ENCODE data around the gene TOX2. TPM values are rescaled to one million over a fixed set of nuclear protein-coding genes. Genes with fewer than 3 reads are reported as not detected.

The TOX2 gene
- total RNA-seq, 6 experiments from 2014 or later: 1.5 to 5.0 (median 2.2) TPM

- Histone ChIP-seq H3K9me3 (no peaks in the 10 kb centered on the region), H3K4me3 (no peak overlapping the region), H3K27ac (no peak overlapping the region), H3K4me1 (no peaks in the 10 kb centered on the region), H3K36me3 (no peaks in the 10 kb centered on the region), H3K27me3 (no peaks in the 10 kb centered on the region)
- WGBS (ENCODE audit: insufficient coverage, low coverage, low lambda C conversion rate, missing lambda C conversion rate): 77% methylated on average over 5 of the region's 7 CpGs
- TF ChIP-seq, protein P1, sequence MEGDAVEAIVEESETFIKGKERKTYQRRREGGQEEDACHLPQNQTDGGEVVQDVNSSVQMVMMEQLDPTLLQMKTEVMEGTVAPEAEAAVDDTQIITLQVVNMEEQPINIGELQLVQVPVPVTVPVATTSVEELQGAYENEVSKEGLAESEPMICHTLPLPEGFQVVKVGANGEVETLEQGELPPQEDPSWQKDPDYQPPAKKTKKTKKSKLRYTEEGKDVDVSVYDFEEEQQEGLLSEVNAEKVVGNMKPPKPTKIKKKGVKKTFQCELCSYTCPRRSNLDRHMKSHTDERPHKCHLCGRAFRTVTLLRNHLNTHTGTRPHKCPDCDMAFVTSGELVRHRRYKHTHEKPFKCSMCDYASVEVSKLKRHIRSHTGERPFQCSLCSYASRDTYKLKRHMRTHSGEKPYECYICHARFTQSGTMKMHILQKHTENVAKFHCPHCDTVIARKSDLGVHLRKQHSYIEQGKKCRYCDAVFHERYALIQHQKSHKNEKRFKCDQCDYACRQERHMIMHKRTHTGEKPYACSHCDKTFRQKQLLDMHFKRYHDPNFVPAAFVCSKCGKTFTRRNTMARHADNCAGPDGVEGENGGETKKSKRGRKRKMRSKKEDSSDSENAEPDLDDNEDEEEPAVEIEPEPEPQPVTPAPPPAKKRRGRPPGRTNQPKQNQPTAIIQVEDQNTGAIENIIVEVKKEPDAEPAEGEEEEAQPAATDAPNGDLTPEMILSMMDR (IDR thresholded peaks at IDR 0.05): no peak
- TF ChIP-seq POLR2A (IDR thresholded peaks at IDR 0.05): no peak
- no peak for ATAC-seq
- peak in 1 of 3 donors; percentile 12 for DNase-seq
- intact Hi-C loops (cut with DNase I): no loop called here
Measured at GRCh38 chr20:44028003-44028730, 113.5 kb downstream of the TOX2 start.

- TF ChIP-seq POLR2A (IDR thresholded peaks at IDR 0.05): no peak
- TF ChIP-seq, protein P1 (IDR thresholded peaks at IDR 0.05): no peak
- ATAC-seq (peak in 2 of 4 donors; percentile 9 to 19), DNase-seq (peak in 1 of 3 donors; percentile 22)
- H3K27ac ChIP-seq: no peak overlapping the region
- no peaks in the 10 kb centered on the region for H3K9me3 ChIP-seq
- H3K27me3 ChIP-seq: no peaks in the 10 kb centered on the region
- 46% methylated on average over 10 of the region's 14 CpGs for WGBS (ENCODE audit: insufficient coverage, low coverage, low lambda C conversion rate, missing lambda C conversion rate)
- H3K4me3 ChIP-seq: no peak overlapping the region
- no peaks in the 10 kb centered on the region for H3K36me3 ChIP-seq
- intact Hi-C loops (cut with DNase I): no loop called here
- no peaks in the 10 kb centered on the region for H3K4me1 ChIP-seq
Measured at GRCh38 chr20:44028868-44029847, 114.5 kb downstream of the TOX2 start.

- Histone ChIP-seq H3K9me3 (no peaks in the 10 kb centered on the region), H3K4me1 (no peaks in the 10 kb centered on the region), H3K36me3 (no peaks in the 10 kb centered on the region), H3K27me3 (no peaks in the 10 kb centered on the region), H3K4me3 (no peak overlapping the region), H3K27ac (no peak overlapping the region)
- 58% methylated on average over 4 of the region's 4 CpGs for WGBS (ENCODE audit: insufficient coverage, low coverage, low lambda C conversion rate, missing lambda C conversion rate)
- DNase-seq: peak in 1 of 3 donors; percentile 31
- TF ChIP-seq, protein P1 (IDR thresholded peaks at IDR 0.05): no peak
- no peak for TF ChIP-seq POLR2A (IDR thresholded peaks at IDR 0.05)
- intact Hi-C loops (cut with DNase I): no loop called here
- ATAC-seq: no peak
Measured at GRCh38 chr20:44029848-44030230, 115.2 kb downstream of the TOX2 start.

DNA sequence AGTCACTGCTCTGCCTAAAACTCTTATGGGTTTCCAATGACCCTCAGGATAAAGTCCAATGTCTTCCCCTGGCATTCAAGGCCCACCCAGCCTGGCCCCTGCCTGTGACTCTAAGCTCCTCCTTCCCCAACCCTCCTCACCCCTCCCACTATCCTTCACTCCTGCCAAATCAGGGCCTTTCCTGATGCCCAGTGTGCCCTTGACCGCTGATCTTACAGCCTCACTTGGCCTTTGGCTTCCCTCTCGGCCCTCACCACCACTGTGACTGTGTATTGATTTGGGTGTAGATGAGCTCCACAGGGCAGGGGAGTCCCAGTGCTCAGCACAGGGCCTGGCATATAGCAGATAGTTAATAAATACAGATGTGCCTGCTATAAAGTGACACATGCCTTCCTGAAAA lies 115.7 kb downstream of the TOX2 start:
- Histone ChIP-seq H3K4me1 (no peaks in the 10 kb centered on the region), H3K27ac (no peak overlapping the region), H3K36me3 (no peaks in the 10 kb centered on the region), H3K27me3 (no peaks in the 10 kb centered on the region), H3K4me3 (no peak overlapping the region), H3K9me3 (no peaks in the 10 kb centered on the region)
- intact Hi-C loops (cut with DNase I): no loop called here
- WGBS (ENCODE audit: insufficient coverage, low coverage, low lambda C conversion rate, missing lambda C conversion rate): 57% methylated on average over 2 of the region's 2 CpGs
- peak in 1 of 3 donors; percentile 27 for DNase-seq
- no peak for ATAC-seq
- no peak for TF ChIP-seq POLR2A (IDR thresholded peaks at IDR 0.05)
- TF ChIP-seq, protein P1 (IDR thresholded peaks at IDR 0.05): no peak
